Stimulated activated CD8-positive, alpha-beta memory T cell treated with anti-CD3 and anti-CD28 coated beads, Interleukin-4, amount 100 ng/mL, for 1 hour (primary cell): ENCODE measurements around the gene EPM2A.

Source experiments
- DNase-seq, 2 donors: peaks; one replicate each; pipeline ENCODE4 v3.0.0-alpha.2; 2020; ENCODE audit warnings: low read depth in 2 of 2, low spot score in 1 of 2

Gene EPM2A

DNA sequence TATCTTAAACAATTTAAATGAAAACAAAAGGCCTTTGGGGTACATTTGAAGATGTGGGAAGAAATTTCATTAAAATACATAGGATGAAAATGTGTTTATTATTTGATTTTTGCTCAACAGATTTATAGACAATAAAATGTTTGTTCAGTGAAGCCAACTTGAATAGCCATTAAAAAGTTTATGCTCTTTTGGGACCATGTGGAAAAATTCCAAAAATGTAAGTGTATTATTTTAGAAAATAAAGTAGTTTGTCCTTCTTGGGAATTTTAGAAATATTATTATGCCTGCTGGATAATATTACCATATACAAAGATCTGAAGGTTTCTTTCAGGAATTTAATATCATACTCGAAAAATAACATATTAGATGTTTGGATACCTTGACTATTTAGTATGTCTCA is 131.3 kb downstream of the EPM2A start:
- DNase-seq, result no peak

GRCh38 chr6:145603424-145603833 is 131.9 kb downstream of the EPM2A start:
- DNase-seq, result no peak

- no peak for DNase-seq
These were observed 132.5 kb downstream of the EPM2A start for GRCh38 chr6:145602726-145603326.

DNA sequence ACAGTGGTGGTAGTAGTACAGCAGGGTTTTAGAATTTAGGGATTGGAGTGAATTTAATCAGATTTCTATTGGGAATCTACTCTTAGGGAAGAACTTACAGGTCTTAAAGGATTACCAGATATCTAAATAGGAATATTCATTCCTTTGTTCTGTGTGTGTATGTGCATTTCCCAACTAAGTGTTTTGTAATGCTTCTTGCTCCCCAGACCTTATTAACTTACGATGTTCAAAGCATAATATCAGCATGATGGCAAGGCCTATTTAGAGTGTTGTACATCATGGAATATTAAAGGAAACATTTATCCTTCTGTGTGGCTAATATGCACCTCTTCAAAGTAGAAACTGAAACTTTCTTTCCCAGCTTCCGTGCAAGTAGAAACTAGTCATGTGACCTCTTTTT is 133.9 kb downstream of the EPM2A start:
- no peak for DNase-seq

DNA sequence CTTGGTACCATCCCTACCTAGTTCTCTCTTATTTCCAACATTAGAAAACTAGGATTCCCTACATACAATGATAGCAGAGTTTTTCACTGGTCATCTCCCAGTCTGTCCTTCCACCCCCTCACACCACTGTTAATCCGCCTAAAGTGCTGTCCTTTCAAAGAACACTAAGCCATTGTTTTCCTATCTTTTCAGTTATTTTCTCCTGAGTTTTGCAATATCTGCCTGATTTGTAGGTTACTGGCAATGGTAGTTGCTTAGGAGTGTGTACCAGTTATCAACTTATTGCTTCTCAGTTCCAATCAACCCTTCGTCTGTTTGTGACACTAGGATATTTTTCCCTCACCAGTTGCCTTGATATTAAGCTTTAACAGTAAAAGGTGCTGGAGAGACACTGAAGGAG is 135.0 kb downstream of the EPM2A start:
- no peak for DNase-seq

DNA sequence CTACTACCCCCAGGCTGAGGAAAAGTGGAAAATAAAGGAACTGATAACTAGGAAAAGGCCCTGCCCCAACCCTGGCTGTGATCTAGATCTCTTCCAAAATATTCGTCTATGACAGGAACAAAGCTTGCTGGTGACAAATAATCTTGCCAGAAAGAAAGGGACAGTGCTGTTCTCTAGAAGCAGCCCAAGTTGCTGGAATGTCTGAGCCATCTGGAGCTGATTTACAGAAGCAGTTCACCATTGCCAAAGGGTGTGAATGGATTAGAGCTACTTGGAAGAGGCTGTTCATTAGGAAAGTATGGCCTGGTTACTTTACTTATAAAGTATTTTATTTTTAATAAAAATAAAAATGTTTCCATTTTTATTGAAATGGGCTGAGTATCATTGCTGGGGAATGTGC is 146.3 kb downstream of the EPM2A start:
- DNase-seq, result no peak

DNA sequence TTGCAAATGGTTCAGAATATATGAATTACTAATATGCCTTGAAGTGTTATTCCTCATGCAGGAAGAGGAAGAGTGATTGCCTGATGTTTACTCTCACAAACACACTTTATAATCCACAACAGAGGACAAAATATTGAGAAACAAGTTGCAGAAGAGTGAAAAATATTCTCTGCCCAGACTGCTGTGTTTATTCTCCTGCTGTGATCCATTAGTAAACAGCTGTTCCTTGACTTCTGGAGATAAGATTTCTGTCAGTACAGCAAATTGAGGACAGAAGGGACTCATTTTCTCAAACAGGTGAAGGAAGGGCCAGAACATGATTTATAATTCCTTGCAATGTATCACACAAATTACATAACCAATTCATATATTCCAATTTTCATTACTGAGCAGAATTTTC is 148.0 kb downstream of the EPM2A start:
- no peak for DNase-seq

- no peak for DNase-seq
These were observed 151.6 kb downstream of the EPM2A start for GRCh38 chr6:145583753-145584152.
